Erythroblast (primary cell): ENCODE data around the gene EGR4.

Experiments
- GATA1 ChIP-seq: IDR thresholded peaks from 2 replicates; pipeline ENCODE4 v1.6.1; 2011; ENCODE audit warnings: low read depth, mild to moderate bottlenecking, control low read depth, low read length, moderate library complexity
- POLR2A ChIP-seq: IDR thresholded peaks from 2 replicates; pipeline ENCODE4 v1.6.1; 2011; ENCODE audit warnings: mild to moderate bottlenecking, low read length

DNA sequence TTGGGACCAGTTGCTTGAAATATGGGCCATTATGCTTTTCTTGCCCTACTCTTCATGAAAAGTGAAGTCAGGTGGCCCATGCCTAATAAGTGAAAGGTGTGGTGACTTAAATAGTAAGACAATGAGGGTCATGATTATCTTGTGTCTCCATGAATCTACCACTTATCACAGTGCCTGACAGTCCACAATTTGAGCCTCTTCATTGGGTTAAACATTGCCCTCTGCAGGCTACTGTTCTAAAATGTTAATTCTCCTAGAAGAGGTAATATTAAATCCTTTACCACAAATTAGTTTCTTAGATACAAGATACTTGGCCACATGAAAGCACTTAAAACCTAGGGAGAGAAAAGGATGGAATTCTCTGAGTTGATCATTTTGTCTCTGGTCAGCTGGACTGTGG is 4.0 kb downstream of the EGR4 start:
- TF ChIP-seq POLR2A = no peak
- TF ChIP-seq GATA1 = no peak
